ENCODE results near the gene FIGN.

FIGN gene

GRCh38 chr2:163658556-163658955, 77.3 kb downstream of the FIGN start:
- no peak for DNase-seq

- DNase-seq = no peak
These were observed 78.5 kb downstream of the FIGN start for GRCh38 chr2:163657281-163657656.

- DNase-seq = no peak
These were observed 79.1 kb downstream of the FIGN start for GRCh38 chr2:163656622-163657280.

- DNase-seq = no peak
These were observed 80.1 kb downstream of the FIGN start for GRCh38 chr2:163655667-163656066.

- no peak for DNase-seq
These were observed 83.1 kb downstream of the FIGN start for GRCh38 chr2:163652751-163653150.

- DNase-seq = no peak
These were observed 86.7 kb downstream of the FIGN start for GRCh38 chr2:163649080-163649479.

- DNase-seq = no peak
These were observed 88.5 kb downstream of the FIGN start for GRCh38 chr2:163647300-163647699.

GRCh38 chr2:163646687-163647086, 89.1 kb downstream of the FIGN start:
- DNase-seq = no peak

GRCh38 chr2:163644238-163644637, 91.6 kb downstream of the FIGN start:
- no peak for DNase-seq

GRCh38 chr2:163641986-163642385, 93.8 kb downstream of the FIGN start:
- DNase-seq = no peak

GRCh38 chr2:163640542-163641193, 95.1 kb downstream of the FIGN start:
- no peak for DNase-seq

GRCh38 chr2:163637871-163638270, 97.9 kb downstream of the FIGN start:
- no peak for DNase-seq

- no peak for DNase-seq
These were observed 102.5 kb downstream of the FIGN start for GRCh38 chr2:163633291-163633690.

- DNase-seq = no peak
These were observed 105.0 kb downstream of the FIGN start for GRCh38 chr2:163630836-163631235.

- DNase-seq = no peak
These were observed 109.1 kb downstream of the FIGN start for GRCh38 chr2:163626639-163627109.

- no peak for DNase-seq
These were observed 109.6 kb downstream of the FIGN start for GRCh38 chr2:163626208-163626607.

GRCh38 chr2:163625632-163626031, 110.2 kb downstream of the FIGN start:
- DNase-seq = no peak

GRCh38 chr2:163621445-163622004, 114.3 kb downstream of the FIGN start:
- DNase-seq = no peak

GRCh38 chr2:163617517-163617916, 118.3 kb downstream of the FIGN start:
- no peak for DNase-seq

GRCh38 chr2:163613266-163613731, 122.5 kb downstream of the FIGN start:
- DNase-seq = no peak

- DNase-seq = no peak
These were observed 123.5 kb downstream of the FIGN start for GRCh38 chr2:163612332-163612731.

GRCh38 chr2:163611557-163611906, 124.3 kb downstream of the FIGN start:
- no peak for DNase-seq

- DNase-seq = no peak
These were observed 124.8 kb downstream of the FIGN start for GRCh38 chr2:163610817-163611556.

GRCh38 chr2:163607630-163608029, 128.2 kb downstream of the FIGN start:
- DNase-seq = no peak

Measured in stimulated activated CD4-positive, alpha-beta T cell treated with anti-CD3 and anti-CD28 coated beads, Interleukin-15, amount 100 ng/mL, for 24 hours (primary cell).